ENCODE data around the gene PLSCR4. TPM values are rescaled to one million over a fixed set of nuclear protein-coding genes. Genes with fewer than 3 reads are reported as not detected.

Gene PLSCR4
- total and polyA plus RNA-seq, 9 of the 15 experiments (the other 6 are each of a cell fraction or from before 2014, with no cell fraction given): 0.11 to 0.68 (median 0.21) TPM

DNA sequence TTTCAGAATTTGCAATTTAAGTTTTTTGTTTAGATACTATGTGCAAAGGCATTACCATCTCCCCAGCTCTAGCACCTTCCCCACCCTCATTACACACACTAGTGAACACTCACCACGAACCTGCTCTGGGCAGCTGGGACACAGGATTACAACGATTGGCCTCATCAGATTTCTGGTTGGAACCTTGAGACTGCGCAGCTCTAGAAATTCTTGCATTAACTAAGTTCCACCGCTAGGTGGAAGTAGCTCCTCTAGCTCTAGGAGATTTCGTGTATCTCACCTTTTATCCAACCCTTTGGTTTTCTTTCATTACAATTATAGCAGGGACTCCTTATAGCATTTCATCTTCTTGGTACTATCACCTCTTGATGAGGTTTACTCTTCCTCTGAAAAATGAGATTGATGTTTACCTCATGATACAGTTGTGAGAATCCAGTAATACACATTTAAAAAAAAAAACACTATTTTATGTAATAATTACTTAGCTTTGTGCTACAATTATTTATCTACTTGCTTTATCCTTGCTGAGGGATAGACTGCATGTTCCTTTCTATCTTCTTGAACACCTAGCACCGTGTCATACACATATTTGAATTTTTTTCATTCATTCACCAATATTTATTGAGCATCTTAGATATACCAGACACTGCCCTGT is 61.3 kb downstream of the PLSCR4 start:
- no peak overlapping the region for H3K4me2 ChIP-seq (ENCODE audit: insufficient read depth, low read length)
- H3K9me3 ChIP-seq (replicated peaks; ENCODE audit: control insufficient read depth, insufficient read depth, low read depth, low read length): no peaks in the 10 kb centered on the region
- H4K20me1 ChIP-seq (replicated peaks; ENCODE audit: control insufficient read depth, insufficient read depth, low read length): no peaks in the 10 kb centered on the region
- in situ Hi-C loops (cut with MboI) (no loop called here), intact Hi-C loops (cut with micrococcal nuclease) (loop anchor here (1.0 to 5.0 kb wide), 4 partner anchors 122 to 452 kb away; no protein-coding TSS in a partner anchor)
- ChIA-PET POLR2A (interaction anchor here (0.9 kb wide), 1 partner anchor 138 kb away, joined by 5 read pairs; no protein-coding TSS in a partner anchor), CTCF (ENCODE audit: low intra/inter-chr PET ratio) (interaction anchor here (1.2 to 2.0 kb wide), 3 partner anchors 138 to 452 kb away, joined by 3 to 14 read pairs (median 3); no protein-coding TSS in a partner anchor)
- 5% methylated on average over 6 of the region's 6 CpGs for WGBS (ENCODE audit: insufficient coverage, low coverage, missing lambda C conversion rate)
- FAIRE-seq (peak; percentile 83), ATAC-seq (peak; percentile 90), DNase-seq (ENCODE audit: extremely low read depth in 1 of 4, low spot score in 3 of 4) (peak; percentile 32 to 52 (median 37))
- H3K27me3 ChIP-seq (ENCODE audit: control insufficient read depth in 2 of 2, insufficient read depth in 2 of 2, low read length in 2 of 2): no peaks in the 10 kb centered on the region
- no peak overlapping the region for H3K9ac ChIP-seq (ENCODE audit: insufficient read depth in 1 of 2, low read depth in 2 of 2, low read length in 2 of 2)
- no peak overlapping the region for H2AFZ ChIP-seq (ENCODE audit: low read depth, low read length)
- no peak overlapping the region for H3K27ac ChIP-seq (ENCODE audit: extremely low read depth, low read depth, low read length)
- no peaks in the 10 kb centered on the region for H3K9me1 ChIP-seq (ENCODE audit: control insufficient read depth, insufficient read depth, low read length)
- H3K4me1 ChIP-seq (replicated peaks in 1 of 2; ENCODE audit: control insufficient read depth in 2 of 2, insufficient read depth in 2 of 2, low read length in 2 of 2): no peaks in the 10 kb centered on the region
- no peaks in the 10 kb centered on the region for H3K36me3 ChIP-seq (ENCODE audit: control insufficient read depth, insufficient read depth, low read length)
- no TSS peak for BruUV-seq (replicated peaks)
- no peak overlapping the region for H3K4me3 ChIP-seq
- no peaks in the 10 kb centered on the region for H3K79me2 ChIP-seq (ENCODE audit: control insufficient read depth, insufficient read depth, low read length)
- TF ChIP-seq CTCF (IDR thresholded peaks at IDR 0.05 in 2 of 3, conservative IDR thresholded peaks at IDR 0.05 in 1 of 3; ENCODE audit: insufficient read depth in 2 of 3, low read depth in 1 of 3, low read length in 3 of 3) (peak; percentile 46 to 65 (median 64)), REST (IDR thresholded peaks at IDR 0.05; ENCODE audit: borderline replicate concordance) (peak; percentile 37; the same call in 1 of the 2 replicates), REST (CRISPR knock-in tag; IDR thresholded peaks at IDR 0.05; ENCODE audit: low read depth) (no peak), NRF1 (conservative IDR thresholded peaks at IDR 0.05 in 1 of 2, IDR thresholded peaks at IDR 0.05 in 1 of 2) (peak; percentile 69 to 72), ETV1 (tag; conservative IDR thresholded peaks at IDR 0.05; ENCODE audit: low read depth) (no peak), RAD21 (CRISPR knock-in tag; conservative IDR thresholded peaks at IDR 0.05 in 1 of 2, IDR thresholded peaks at IDR 0.05 in 1 of 2) (peak; percentile 65 to 73), DEAF1 (CRISPR knock-in tag; IDR thresholded peaks at IDR 0.05) (peak; percentile 26; the same call in 1 of the 2 replicates), SMC3 (conservative IDR thresholded peaks at IDR 0.05; ENCODE audit: insufficient read depth, low read depth, low read length) (peak; percentile 34; the same call in 1 of the 2 replicates)
